NCI-H748 treated with DMSO at 0.1 percent for 48 hours (cell line): ENCODE measurements around the gene B4GALT4.

ENCODE experiments used
- DNase-seq: peaks from one replicate; lab custom pipeline; 2025; lab: John Stamatoyannopoulos, UW

Gene B4GALT4

DNA sequence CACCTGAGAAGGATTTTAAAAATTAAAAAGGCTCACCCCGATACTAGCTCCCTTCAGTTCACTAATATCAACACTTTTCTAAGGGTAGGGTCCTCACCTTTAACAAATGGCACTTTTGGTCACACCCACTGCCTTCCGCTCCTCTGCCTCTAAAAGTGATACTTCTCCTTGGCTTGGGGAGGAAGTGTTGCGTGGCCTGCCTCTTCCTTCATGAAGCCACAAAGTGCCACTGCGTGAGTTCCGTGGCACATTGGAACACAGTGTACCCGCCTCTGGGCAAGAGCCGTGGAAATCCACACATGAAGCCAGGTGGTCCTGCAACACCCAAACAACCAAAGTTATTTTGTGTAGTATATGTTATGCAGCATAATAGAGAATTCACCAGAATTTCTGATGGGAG lies 3.9 kb downstream of the B4GALT4 start:
- no peak for DNase-seq

DNA sequence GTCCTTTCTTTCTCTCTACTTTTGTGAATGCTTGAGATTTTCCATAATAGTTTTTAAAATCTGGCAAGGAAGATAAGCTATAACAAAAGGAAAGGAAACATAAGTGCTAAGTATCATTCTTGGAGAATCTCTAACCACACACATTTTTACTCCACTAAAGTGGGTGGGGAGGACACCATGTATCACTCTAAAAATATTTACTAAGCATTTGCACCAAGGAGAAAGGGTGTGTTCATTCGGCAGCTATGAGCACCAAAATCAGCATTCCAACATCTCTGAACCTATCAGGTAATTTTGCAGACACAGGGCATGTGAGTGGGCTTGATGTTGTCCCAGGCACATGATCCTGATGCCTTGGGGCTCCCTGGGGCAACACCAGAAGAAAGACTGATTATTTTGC lies 5.5 kb downstream of the B4GALT4 start:
- no peak for DNase-seq

DNA sequence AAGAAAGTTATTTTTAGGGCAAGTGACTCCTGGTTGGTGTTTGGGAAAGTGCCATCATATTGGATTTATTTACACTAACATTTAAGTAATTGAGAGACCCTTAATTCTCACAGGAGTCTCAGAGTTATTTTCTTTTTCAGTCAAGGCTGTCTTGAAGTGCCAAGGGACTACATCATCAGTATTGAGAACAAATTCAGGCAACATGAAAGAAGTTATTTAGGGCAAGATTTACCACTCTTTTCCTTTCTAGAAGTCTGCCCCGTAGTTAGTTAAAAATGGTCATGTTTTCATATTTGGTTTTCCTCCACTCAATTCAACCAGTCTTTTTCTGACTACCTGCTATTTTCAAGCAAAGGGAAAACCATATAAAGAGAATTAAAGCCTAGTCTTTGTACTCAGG lies 6.1 kb downstream of the B4GALT4 start:
- DNase-seq: no peak

DNA sequence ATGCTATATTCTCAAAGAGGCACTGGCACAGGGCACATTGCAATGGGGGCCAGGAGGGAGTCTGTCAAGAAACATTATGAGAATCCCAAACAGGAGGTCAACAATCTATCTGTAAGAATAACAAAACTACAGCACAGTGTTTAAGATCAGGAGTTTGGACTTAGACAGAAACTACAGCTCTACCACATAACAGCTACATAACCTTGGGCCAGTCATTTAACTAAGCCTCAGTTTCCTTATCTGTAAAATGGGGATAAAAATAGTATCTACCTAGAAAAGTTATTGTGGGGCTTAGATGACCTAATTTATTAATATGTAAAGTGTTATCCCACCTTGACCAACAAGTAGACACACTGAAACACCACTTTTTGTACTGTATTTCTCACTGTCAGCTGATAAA lies 9.9 kb downstream of the B4GALT4 start:
- DNase-seq: no peak

DNA sequence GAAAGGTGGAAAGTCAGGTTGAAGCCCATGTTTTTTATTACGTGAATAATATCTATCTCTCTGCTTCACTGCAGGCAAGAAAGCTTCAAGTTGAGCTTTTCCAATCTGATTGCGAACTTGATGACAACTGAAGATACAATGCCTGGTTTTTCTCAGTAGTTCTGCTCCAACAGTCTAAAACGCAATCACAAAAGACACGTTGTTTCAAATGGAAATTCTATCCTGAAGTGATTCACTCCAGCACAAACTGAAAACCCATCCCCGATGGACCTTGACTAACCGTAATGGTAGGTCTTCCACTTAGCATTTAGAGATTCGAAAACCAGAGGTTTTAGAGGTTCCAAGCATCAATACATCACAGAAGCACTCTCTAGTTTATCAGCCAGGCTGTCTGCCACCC lies 10.6 kb downstream of the B4GALT4 start:
- DNase-seq: no peak

DNA sequence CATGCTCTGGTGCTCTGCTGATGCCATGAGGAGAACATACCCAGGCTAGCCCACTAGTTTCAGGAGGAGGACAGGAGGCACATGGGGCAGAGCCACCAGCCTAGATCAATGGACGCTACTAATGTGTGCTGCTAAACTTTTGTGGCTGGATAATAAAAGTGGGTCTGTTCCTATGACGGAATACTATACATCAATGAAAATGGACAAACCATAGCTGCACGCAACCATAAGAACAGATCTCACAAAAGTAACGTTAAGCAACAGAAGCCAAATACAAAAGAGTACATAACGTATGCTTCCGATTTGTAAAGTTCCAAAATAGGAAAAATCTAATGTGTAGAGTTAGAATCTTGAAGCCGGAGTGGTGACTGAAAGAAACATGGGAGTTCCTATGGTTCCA lies 11.5 kb downstream of the B4GALT4 start:
- DNase-seq: no peak

DNA sequence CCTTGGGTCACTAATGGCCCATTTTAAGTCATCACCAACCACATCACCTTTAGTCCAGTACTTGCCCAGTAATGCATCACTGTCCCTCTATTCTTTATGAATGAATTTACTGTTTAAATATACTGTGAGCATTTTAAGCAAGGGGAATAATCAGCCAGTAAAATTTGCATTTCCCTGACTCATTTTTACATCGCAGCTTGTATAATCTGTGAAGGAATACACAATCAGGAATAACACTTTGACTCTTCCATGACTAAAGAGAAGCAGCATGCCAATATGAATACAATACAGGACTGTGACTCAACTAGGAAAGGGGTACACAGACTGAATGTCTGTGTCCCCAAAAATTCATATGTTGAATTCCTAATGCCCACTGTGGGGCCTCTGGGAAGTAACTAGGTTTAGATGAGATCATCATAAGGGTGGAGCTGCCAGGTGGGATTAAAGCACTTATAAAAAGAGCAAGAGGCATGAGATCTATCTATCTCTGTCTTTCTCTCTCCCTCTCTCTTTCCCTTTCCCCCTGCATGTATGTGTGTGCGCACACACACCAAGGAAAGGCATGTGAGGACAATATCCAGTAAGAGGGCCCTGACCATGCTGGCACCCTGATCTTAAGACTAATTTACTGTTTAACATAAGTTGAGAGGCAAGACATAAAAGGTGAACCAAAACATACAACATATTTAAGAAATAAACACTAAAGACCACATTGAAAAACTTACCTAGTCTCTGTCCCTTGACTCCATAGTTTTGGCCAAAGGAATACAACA lies 12.1 kb downstream of the B4GALT4 start:
- no peak for DNase-seq

DNA sequence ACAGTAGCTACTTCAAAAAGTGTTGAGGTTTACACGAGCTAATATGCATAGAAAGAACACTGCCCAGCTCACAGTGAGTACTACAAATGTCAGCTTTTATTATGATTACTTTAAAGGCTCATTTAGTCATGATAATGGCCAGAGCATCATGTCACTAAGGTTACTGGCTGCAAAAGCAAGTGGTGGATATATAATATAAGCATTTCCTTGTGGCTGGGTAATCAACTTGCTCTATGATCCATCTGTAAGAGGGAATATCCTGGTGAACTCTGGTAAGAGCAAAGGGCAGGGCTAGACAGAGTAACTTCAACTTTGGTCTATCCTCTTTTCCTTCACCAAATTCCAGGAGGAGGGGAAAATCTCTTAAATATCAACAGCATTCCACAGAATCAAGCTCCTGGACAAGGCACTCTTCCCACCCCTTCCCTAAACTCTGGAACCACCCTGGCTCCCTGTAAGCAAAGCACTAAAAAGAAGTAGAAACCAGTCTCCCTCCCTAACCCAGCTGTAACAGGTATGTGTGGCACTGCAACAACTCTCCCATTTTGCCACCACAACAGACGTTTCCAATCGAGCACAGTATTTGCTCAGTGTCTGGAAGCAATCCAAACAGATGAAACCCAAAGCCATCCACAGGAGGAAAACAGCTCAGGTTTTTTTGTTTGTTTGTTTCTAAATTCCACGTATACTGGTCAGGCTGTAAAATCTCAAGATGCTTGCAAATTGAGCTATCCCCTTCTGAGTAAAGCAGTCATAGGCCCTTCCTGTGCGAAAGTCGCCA lies 13.4 kb downstream of the B4GALT4 start:
- no peak for DNase-seq

DNA sequence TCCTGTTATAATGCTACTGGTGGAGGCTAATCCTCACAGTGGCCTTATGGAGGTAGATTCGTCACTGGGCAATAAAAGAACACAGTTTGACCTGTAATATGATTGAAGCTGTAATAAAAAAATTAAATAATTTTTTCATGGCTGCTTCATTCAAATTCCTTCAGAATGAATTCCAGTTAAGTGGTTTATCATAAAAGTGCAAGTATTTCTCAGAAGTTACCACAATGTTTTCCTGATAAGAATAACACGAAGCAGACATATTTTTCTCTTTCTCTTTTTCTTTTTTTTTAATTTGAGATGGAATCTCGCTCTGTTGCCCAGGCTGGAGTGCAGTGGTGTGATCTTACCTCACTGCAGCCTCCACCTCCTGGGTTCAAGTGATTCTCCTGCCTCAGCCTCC lies 15.6 kb downstream of the B4GALT4 start:
- no peak for DNase-seq

DNA sequence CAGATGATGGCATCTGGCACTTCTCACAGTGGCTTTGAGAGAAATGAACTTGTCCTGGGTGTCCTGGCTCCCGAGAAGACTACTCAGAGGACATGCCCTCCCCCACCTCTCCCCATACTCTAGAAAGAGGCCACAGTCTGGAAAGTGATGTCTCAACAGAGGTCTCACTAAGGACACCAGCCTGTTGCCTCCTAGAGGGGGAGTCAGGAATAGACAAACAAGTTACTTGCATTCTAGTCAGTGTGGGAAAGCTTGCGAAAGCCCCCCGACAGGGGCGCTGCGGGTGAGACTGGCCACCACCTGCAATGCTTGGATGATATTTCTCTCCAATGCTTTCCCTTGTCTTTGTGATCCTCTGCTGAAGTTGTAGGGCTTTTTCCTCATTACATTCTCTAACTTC lies 17.2 kb downstream of the B4GALT4 start:
- no peak for DNase-seq

DNA sequence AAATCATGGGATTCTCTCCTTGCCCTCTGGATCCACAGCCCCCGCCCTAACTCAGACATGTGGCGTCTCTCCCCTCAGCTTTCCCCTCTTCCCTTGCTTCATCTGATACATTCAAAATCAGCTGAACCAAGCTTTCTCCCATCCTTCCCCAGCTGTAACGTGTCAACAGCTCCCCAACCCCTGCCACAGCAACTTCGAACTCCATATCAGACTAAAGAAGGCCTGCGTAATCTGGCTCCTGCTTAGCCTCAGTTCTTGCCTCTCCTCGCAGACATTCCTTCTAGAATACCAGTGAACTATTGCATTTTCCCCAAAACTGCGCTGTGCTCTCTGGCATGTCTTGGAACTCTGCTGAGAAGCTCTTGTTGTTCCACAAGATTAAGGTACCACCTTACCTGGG lies 18.3 kb downstream of the B4GALT4 start:
- no peak for DNase-seq

DNA sequence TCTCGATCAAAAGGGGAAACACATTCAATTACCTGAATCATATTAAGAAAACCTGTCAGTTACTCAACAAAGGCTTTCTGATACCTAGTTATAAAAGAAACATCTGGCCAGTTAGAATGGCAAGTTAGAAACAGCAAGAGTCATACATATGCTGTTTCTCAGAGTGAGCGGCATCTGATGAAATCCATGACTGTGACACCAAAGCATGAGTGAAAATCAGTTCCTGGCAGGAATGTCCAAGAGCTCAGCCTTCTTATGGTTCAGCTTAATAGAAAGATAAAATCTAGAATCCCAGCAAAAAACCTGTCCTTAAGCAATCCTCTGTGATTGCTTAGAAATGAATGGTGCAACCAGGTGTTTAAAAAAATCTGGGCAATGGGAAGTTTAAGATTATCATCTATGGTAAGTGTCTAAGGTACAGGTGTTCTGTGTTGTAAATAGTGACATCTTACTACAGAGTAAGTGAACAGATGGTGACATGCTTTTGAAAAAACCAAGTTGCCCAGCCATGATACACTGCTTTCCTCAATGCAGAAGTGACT lies 18.8 kb downstream of the B4GALT4 start:
- DNase-seq: no peak

DNA sequence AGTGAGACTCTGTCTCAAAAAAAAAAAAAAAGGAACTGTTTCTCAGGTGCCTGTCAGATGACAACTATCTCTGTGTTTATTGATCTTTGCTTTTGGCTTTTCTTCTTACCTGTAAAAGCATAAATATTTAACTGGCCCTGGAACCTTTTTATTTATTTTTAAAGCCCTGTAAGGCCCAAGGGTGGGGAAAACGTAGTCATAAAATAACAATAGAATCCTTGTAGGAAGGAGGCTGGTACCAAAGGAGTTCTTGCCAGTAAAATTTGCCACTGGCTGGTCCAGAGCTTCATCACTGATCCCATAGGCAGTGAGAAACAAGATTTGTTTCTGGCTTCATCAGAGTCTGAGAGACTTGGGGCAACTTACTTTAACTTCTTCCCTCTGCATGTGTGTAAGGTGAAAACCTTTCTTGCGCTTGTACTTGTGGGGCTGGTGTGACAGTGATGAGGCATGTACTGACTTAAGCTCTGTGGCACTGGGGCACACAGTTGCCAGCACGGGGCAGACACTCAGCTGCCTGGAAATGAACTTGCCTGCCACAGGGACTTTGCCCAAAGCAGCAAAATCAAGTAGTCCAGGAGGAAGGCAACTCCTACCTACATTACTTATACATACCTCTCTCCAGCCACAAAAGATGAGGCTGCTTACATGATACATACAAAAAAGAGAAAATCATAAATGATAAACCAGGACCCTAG lies 19.6 kb downstream of the B4GALT4 start:
- no peak for DNase-seq

DNA sequence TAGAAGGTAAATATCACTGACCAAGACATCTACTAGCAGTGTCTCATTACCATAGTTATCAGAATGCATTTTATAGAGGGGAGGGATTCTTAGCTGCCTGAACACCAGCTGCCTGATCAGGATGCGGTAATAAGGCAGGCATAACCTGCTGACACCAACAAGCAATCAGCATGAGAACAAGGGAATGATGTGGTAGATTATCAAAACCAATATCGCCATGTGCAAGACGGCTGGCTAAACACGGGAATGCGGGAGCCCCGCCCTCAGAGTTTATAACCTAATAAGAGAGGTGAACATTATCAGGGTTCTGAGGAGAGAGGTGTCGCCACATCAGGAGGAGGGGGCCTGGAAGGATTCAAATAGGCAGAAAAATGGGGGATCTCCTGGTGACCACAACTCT lies 20.5 kb downstream of the B4GALT4 start:
- DNase-seq: no peak

DNA sequence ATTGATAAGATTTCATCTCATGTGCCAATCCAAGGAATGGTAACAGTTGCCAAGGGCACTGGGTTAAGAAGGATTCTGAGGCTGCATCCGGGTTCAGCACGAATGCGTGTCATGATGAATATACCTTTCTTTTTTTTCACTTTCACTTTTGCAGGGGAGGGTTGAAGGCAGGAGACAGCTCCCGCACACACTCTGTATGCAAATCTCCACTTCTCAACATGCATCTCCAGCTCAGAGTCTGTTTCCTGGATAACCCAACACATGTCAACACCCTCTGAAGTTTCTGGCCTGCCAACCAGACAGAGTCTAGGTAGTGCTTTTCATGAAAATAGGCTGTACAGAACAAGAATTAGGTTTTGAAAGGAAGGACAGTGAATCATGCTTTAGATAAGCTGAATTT lies 21.6 kb downstream of the B4GALT4 start:
- no peak for DNase-seq

DNA sequence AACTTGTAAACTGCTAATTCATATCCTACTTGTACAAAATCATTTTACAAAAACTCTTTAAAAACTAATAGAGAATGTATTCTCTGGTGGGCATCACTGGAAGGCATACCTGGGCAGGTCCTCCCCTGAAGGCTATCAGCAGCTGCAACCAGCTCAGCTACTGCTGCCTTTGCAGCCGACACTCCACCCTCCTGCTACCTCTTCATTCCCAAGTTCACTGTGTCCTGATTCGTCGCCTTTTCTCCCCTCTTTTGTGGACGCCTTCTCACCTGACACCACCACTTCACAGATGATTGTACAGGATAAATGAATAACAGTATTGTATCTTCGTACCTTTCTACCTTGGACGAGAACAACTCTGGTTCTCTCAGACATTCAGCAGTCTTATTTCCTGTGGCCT lies 28.9 kb downstream of the B4GALT4 start:
- DNase-seq: no peak

DNA sequence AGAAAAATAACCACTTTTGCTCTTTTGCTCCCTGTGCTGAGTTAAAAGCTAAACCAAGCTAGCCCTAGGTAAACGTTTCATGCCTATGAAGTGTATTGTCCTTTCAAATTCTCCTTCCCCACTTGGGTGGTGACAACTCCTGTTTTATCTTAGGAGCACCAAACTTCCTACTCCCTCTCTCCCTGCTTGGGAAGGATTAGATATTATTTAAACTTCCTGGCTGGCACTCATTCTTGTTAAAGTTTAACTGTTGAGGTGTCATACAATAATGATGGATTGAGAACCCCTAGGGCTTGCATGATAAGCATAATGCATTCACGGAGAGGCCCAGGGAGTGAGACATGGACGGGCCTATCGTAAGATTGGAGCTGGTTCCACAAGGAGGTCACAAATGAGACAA lies 29.5 kb downstream of the B4GALT4 start:
- DNase-seq: no peak

DNA sequence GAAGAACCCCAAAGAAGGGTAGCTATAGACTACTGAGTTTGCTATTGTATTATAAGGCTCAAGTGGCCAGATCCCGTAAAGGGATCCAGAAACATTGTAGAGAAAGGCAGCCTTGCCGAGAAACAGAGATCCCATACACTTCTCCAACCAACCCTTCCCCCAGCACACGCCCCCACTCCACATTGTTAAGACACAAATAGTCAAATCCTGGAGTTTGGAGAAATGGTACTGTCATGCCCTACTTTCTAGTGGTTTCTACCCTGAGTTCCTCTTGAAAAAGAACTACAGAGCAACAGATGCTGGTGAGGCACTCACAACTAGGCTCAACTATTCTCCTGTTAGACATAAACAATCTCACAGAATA lies 33.2 kb downstream of the B4GALT4 start:
- DNase-seq: no peak

DNA sequence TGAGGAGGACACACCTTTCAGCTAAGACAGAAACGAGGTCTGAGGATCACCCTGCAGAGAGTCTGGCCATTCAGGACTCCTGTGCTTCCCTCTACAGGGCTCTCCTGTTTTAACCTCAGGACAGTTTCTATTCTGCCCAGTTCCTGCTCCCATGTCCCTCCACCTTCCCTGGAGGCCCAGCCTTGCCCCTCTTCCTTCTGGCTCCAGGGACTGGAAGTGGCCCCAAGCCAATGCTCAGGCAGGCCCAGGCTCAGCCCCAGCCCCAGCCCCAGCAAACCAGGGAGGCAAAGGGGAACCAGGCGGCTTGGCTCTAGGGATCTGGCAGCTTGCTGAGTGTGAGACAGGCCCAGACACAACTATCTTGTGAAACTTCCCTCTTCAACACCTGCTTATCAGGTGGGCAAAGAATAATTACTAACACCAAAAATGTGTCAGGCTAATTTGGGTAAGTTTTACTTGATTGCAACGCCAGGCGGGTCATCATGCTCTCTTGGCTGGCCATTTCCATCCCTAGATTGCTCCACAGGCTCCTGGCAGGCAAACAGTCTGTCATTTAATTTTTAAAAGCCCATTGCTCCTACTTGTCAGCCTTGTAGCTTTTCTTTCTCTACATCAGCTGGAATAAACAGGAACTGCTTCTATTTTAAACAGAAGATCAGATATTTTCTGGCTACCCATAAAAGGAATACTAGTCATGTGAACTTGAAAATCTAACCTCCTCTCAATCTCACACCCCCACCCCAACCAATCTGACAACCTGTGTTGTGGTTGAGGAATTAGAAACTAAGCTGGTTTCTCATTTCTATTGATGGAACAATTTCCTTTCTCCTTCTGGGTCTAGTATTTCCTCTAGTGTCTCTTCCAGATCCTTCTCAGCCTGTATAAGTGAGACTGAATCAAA lies 33.8 kb downstream of the B4GALT4 start:
- no peak for DNase-seq

DNA sequence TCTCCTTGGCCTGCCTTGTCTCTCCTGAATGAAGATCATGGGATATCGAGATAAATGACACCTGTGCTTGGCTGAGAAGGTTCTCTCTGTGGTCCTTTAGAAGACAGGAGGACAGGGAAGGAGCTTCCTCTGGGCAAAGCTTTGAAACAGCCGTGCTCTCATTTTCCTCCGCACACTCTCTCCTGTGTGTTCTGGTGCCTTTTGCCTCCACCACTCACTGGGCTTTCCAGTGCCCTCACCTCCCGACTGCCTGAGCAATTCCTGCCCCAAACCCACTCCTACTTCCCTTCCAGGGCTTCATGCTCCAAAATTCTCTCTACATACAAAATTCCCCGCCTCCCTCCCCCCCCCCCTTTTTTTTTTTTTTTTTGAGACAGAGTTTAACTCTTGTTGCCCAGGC lies 35.0 kb downstream of the B4GALT4 start:
- DNase-seq: no peak

DNA sequence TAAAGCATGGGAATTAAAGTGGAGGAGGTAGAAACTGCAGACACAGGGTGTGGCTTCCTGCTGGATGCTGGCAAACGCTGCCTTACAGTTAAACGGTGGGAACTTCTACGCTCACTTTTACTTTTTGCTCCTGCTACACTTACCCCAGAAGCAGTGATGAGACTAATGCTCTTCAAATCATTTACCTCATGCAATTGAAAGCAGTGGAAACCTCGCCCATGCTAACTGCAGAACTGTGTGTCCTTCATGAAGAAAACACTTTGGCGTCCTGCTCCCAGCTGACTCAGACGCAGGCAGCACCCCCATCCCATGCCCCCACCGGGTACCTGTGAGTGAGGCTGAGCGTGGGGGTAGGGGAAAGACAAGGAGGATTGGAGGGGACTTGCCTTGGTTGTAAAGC lies 35.5 kb downstream of the B4GALT4 start:
- no peak for DNase-seq

DNA sequence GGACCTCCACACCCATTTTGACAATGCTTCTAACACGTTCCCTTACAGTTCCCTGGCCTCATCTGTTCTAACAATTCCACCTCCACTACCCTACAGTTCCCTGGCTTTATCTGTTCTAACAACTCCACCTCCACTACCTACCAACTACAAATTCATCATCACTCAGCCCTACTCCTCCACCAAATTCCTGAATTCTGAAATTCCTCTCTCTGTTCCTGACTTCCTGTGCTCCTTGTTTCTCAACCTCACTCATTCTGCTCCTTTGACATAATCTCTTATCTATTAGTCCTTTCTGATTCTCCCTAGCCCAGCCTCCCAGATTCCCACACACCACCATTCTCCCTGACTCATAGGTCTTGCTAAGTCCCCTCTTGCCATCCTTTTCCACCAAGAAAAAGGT lies 44.8 kb downstream of the B4GALT4 start:
- DNase-seq: no peak
